ENCODE results near the gene ZFC3H1. TPM values are rescaled to one million over a fixed set of nuclear protein-coding genes. Genes with fewer than 3 reads are reported as not detected.

The ZFC3H1 gene
- total and polyA plus RNA-seq, 2 of the 13 experiments (the other 11 are each of a cell fraction or from before 2014, with no cell fraction given), result 17.1 to 38.3 TPM

DNA sequence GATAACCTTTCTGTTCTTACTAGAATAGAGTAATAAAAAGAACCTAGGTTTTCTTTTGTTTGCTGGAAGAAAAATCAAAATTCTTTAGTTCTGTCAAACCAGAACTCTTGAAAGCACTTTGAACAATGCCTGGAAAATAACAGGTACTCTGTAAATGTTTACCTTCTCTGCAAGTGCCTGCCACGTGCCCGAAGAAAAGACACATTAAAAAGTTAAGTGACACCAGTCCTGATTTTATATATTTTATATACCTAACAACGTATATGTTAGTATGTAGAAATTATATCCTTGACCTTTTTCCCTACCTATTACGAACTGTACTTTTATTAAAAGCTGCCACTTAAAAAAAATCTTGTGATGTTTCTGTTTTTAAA lies 1.4 kb upstream of the ZFC3H1 start (continued):
- TF ChIP-seq HMGXB4 (CRISPR knock-in tag; IDR thresholded peaks at IDR 0.05; ENCODE audit: borderline replicate concordance in 1 of 2, low read depth in 1 of 2) (no peak), HNF1A (IDR thresholded peaks at IDR 0.05; ENCODE audit: low read depth) (no peak), HNF1A (CRISPR knock-in tag; IDR thresholded peaks at IDR 0.05; ENCODE audit: borderline replicate concordance) (no peak), ZNF567 (CRISPR knock-in tag; IDR thresholded peaks at IDR 0.05; ENCODE audit: borderline replicate concordance) (no peak), TAF1 (CRISPR knock-in tag; IDR thresholded peaks at IDR 0.05) (no peak), ZBTB33 (CRISPR knock-in tag; IDR thresholded peaks at IDR 0.05) (no peak), ZNF33B (CRISPR knock-in tag; IDR thresholded peaks at IDR 0.05) (no peak), HNRNPK (IDR thresholded peaks at IDR 0.05; ENCODE audit: low read depth, low read length, poor library complexity, severe bottlenecking) (no peak), ZNF746 (CRISPR knock-in tag; IDR thresholded peaks at IDR 0.05) (no peak), NKX3-1 (CRISPR knock-in tag; IDR thresholded peaks at IDR 0.05) (no peak), ZNF557 (CRISPR knock-in tag; IDR thresholded peaks at IDR 0.05) (no peak), ZNF546 (CRISPR knock-in tag; conservative IDR thresholded peaks at IDR 0.05) (no peak), BHLHE40 (IDR thresholded peaks at IDR 0.05; ENCODE audit: low read length) (peak; percentile 64; the same call in 1 of the 2 replicates), ZSCAN25 (CRISPR knock-in tag; IDR thresholded peaks at IDR 0.05) (no peak), FOXA3 (CRISPR knock-in tag; IDR thresholded peaks at IDR 0.05) (peak; percentile 42; the same call in 1 of the 2 replicates), GATAD1 (CRISPR knock-in tag; IDR thresholded peaks at IDR 0.05) (no peak), MIER3 (CRISPR knock-in tag; IDR thresholded peaks at IDR 0.05; ENCODE audit: borderline replicate concordance) (no peak), ZNF691 (CRISPR knock-in tag; IDR thresholded peaks at IDR 0.05; ENCODE audit: borderline replicate concordance, low read depth) (no peak), SALL1 (CRISPR knock-in tag; IDR thresholded peaks at IDR 0.05) (no peak), ZNF619 (CRISPR knock-in tag; IDR thresholded peaks at IDR 0.05) (no peak)
- TF ChIP-seq, protein P1, sequence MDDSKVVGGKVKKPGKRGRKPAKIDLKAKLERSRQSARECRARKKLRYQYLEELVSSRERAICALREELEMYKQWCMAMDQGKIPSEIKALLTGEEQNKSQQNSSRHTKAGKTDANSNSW (CRISPR knock-in tag; IDR thresholded peaks at IDR 0.05; ENCODE audit: borderline replicate concordance), result no peak
- TF ChIP-seq, protein P2, sequence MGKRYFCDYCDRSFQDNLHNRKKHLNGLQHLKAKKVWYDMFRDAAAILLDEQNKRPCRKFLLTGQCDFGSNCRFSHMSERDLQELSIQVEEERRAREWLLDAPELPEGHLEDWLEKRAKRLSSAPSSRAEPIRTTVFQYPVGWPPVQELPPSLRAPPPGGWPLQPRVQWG (CRISPR knock-in tag; IDR thresholded peaks at IDR 0.05; ENCODE audit: borderline replicate concordance, low read depth), result no peak

Measured in HepG2 (cell line).